Ovary (tissue), 3 donors: Measurements from ENCODE around the gene ARMC2.
"Not testable (repeated sequence)": the region's sequence is repeated elsewhere in the genome, so short reads cannot be mapped to it uniquely, and the experiment has no call there.

Experiments used
- POLR2A ChIP-seq: fragments of 450-650 bp; IDR thresholded peaks from one replicate; pipeline ENCODE4 v1.6.1; 2017; ENCODE audit warnings: antibody characterized with exemption, mild to moderate bottlenecking, moderate library complexity
- TF ChIP-seq, protein P1 (sequence below), 3 donors: fragments of 450-650 bp in 2 of 3; fragments of 200-600 bp in 1 of 3; IDR thresholded peaks; one replicate each; pipeline versions ENCODE4 v1.5.1 to v1.8.0; 2016 to 2022; ENCODE audit warnings: antibody characterized with exemption in 3 of 3, mild to moderate bottlenecking in 1 of 3
- donor health status: DM: no; HTN: no; CAD: no.

DNA sequence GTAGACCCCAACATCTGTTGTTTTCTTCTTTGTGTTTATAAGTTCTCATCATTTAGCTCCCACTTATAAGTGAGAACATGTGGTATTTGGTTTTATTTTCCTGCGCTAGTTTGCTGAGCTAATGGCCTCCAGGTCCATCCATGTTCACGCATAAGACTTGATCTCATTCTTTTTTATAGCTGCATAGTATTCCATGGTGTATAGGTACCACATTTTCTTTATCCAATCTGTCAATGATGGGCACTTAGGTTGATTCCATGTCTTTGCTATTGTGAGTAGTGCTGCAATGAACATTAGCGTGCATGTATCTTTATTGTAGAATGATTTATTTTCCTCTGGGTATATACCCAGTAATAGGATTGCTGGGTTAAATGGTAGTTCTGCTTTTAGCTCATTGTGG, 82.9 kb downstream of the ARMC2 start:
- TF ChIP-seq, protein P1, sequence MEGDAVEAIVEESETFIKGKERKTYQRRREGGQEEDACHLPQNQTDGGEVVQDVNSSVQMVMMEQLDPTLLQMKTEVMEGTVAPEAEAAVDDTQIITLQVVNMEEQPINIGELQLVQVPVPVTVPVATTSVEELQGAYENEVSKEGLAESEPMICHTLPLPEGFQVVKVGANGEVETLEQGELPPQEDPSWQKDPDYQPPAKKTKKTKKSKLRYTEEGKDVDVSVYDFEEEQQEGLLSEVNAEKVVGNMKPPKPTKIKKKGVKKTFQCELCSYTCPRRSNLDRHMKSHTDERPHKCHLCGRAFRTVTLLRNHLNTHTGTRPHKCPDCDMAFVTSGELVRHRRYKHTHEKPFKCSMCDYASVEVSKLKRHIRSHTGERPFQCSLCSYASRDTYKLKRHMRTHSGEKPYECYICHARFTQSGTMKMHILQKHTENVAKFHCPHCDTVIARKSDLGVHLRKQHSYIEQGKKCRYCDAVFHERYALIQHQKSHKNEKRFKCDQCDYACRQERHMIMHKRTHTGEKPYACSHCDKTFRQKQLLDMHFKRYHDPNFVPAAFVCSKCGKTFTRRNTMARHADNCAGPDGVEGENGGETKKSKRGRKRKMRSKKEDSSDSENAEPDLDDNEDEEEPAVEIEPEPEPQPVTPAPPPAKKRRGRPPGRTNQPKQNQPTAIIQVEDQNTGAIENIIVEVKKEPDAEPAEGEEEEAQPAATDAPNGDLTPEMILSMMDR (IDR thresholded peaks at IDR 0.05) = not testable (repeated sequence)
- TF ChIP-seq POLR2A = not testable (repeated sequence)
